ENCODE data around the gene CCDC150.

Gene CCDC150

DNA sequence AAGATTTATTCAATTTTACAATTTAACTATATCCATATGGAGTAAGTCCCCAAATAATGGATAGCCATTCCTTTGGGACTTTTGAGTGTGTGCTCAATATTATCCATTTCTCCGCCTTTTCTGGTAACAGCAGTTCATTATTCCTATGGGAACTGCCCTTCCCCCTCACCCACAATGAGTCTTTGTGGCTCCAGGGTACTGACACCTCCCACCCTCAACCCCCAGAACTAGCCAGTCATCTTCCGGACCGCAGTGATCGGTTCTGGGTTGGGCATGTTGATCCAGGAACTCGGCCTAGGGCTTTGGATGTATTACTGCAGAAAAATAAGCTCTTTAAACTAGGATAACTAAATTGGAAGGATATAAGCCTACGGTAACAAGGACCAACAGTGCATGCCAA lies 45.4 kb upstream of the CCDC150 start:
- no peak for DNase-seq (ENCODE audit: low read depth)
- TF ChIP-seq, protein P1, sequence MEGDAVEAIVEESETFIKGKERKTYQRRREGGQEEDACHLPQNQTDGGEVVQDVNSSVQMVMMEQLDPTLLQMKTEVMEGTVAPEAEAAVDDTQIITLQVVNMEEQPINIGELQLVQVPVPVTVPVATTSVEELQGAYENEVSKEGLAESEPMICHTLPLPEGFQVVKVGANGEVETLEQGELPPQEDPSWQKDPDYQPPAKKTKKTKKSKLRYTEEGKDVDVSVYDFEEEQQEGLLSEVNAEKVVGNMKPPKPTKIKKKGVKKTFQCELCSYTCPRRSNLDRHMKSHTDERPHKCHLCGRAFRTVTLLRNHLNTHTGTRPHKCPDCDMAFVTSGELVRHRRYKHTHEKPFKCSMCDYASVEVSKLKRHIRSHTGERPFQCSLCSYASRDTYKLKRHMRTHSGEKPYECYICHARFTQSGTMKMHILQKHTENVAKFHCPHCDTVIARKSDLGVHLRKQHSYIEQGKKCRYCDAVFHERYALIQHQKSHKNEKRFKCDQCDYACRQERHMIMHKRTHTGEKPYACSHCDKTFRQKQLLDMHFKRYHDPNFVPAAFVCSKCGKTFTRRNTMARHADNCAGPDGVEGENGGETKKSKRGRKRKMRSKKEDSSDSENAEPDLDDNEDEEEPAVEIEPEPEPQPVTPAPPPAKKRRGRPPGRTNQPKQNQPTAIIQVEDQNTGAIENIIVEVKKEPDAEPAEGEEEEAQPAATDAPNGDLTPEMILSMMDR (conservative IDR thresholded peaks at IDR 0.05; ENCODE audit: low read depth, low read length): no peak
- H3K4me3 ChIP-seq (ENCODE audit: low read length): no peak overlapping the region

DNA sequence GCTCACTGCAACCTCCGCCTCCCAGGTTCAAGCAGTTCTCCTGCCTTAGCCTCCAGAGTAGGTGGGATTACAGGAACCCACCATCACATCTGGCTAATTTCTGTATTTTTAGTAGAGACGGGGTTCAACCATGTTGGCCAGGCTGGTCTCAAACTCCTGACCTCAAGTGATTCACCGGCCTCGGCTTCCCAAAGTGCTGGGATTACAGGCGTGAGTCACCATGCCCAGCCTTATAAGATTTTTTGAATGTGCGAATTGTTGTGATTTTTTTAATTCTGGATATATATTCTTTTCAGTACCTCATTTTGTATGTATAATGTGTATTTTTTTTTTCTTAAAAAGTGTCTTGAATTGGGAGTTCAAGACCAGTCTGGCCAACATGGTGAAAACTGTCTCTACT lies 42.0 kb upstream of the CCDC150 start:
- TF ChIP-seq, protein P1 (conservative IDR thresholded peaks at IDR 0.05; ENCODE audit: low read depth, low read length): no peak
- H3K4me3 ChIP-seq (ENCODE audit: low read length): no peak overlapping the region
- no peak for DNase-seq (ENCODE audit: low read depth)

DNA sequence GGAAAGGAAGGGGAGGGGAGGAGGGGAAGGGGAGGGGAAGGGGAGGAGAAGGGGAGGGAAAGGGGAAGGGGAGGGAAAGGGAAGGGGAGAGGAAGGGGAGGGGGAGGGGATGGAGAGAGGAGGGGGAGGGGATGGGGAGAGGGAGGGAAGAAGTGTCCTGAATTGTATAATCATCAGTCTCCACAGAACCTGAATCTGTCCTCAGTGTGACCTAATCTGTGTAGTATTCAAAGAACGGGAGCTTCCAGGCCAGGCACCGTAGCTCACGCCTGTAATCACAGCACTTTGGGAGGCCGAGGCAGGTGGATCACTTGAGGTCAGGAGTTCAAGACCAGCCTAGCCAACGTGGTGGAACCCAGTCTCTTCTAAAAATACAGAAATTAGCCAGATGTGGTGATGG lies 41.1 kb upstream of the CCDC150 start:
- no peak for DNase-seq (ENCODE audit: low read depth)
- no peak overlapping the region for H3K4me3 ChIP-seq (ENCODE audit: low read length)
- TF ChIP-seq, protein P1 (conservative IDR thresholded peaks at IDR 0.05; ENCODE audit: low read depth, low read length): no peak

DNA sequence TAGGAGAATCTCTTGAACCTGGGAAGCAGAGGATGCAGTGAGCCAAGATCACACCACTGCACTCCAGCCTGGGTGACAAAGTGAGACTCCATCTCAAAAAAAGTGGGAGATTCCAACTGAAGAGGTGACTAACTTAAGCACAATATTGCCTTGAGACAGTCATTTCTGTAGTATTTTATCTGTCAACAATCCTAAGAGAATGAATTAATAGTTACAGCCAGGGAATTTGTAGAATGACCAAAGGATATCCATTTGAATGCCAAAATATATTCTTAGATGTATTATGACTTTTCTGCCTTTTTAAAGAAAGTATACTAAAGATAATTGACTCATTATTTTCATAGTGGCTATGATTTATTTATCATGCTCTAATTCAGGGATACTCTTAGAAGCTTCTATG lies 40.7 kb upstream of the CCDC150 start:
- DNase-seq (ENCODE audit: low read depth): no peak
- no peak overlapping the region for H3K4me3 ChIP-seq (ENCODE audit: low read length)
- TF ChIP-seq, protein P1 (conservative IDR thresholded peaks at IDR 0.05; ENCODE audit: low read depth, low read length): no peak

DNA sequence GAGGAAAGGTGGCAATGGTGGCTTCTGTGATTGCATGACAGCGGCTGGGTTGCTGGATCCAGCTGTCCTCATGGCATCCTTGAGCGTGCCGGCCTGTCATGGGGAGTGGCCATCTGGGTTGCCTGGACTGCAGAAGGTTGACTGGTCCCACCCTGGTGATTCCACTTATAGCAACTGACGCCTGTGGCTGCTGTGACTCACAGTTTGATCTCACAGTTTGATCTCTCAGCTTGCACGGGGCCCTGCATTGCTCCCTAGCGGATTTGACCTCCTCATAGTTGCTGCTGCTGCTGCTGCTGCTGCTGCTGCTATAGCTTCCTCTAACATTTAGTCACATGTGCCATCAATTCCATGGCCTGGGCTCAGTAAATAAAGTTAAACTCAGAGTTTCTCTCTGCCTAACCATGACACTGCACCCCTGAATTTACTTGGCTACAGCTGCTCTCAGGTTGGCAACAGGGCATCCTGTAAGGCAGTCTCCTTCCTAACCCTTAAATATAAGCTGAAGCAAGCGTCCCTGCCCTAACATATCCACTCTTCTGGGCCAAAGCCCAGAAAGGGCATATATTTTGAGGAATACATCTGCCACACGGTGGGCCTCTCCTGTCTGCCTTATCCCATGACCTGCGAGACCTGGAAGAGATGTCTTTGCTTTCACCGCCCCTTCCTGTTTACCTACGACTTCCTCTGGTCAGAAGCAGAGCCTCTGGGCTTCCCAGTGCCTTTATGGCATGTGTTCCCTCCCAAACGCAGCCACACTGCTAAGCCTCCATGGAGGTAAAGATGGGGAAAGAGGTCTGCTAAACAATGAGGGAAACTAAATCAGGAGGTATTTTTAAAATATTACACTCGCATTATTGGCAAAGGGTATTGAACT lies 37.8 kb upstream of the CCDC150 start:
- no peak overlapping the region for H3K4me3 ChIP-seq (ENCODE audit: low read length)
- peak; percentile 81 for DNase-seq (ENCODE audit: low read depth)
- TF ChIP-seq, protein P1 (conservative IDR thresholded peaks at IDR 0.05; ENCODE audit: low read depth, low read length): peak; percentile 4

DNA sequence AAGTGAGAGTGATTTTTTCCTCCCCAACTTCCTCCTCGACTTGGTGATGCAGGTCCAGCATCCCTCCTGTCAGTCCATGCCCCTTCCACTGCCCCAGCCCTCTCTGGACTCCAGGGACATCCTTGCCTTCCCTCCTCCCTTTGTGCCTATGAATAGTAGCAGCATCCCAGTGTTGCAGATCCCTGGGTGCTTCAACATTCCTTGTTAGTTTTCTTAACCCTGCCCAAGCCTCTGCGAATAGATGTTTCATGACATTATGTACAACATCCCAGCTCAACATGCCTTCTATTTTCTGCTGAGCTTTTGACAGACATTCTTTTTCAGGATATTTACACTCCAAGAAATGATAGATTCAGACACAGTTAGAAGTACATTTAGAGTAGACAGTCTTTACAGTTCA lies 35.3 kb upstream of the CCDC150 start:
- H3K4me3 ChIP-seq (ENCODE audit: low read length): no peak overlapping the region
- no peak for DNase-seq (ENCODE audit: low read depth)
- TF ChIP-seq, protein P1 (conservative IDR thresholded peaks at IDR 0.05; ENCODE audit: low read depth, low read length): no peak

DNA sequence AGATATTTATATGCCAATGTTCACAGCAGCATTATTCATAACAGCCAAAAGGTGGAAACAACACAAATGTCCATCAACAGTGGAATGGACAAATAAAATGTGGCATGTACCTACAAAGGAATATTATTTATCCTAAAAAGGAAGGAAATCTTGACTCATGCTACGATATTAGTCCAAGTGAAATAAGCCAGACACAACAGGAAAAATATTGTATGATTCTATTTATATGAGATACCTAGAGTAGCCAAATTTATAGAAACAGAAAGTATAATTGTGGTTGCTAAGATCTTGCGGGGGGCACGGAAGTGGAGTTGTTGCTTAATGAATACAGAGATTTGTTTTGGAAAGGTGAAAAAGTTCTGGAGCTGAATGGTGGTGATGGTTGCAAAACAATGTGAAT lies 33.0 kb upstream of the CCDC150 start:
- no peak overlapping the region for H3K4me3 ChIP-seq (ENCODE audit: low read length)
- no peak for DNase-seq (ENCODE audit: low read depth)
- TF ChIP-seq, protein P1 (conservative IDR thresholded peaks at IDR 0.05; ENCODE audit: low read depth, low read length): no peak

Data from retinal pigment epithelial cell (primary cell).